ENCODE data around the gene CDK14.

DNA sequence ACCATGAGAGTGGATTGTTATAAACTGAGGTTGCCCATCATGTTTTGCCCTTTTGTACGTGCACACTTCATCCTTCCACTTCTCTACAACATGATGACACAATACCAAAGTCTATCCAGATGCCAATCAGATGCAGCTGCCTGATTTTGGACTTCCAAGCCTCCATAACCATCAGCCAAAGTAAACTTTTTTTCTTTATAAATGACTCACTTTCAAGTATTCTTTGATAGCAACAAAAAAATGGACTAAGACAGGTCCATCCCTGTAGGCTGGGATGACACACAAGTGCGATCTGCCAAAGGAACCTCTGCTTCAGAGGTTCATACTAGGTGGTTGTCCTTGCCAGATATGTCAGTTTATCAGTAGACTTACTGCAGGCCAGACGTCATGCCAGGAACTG is 347.9 kb downstream of the CDK14 start:
- no peak for TF ChIP-seq POLR2AphosphoS5 (IDR thresholded peaks at IDR 0.05; ENCODE audit: low read depth, low read length)
- TF ChIP-seq, protein P1, sequence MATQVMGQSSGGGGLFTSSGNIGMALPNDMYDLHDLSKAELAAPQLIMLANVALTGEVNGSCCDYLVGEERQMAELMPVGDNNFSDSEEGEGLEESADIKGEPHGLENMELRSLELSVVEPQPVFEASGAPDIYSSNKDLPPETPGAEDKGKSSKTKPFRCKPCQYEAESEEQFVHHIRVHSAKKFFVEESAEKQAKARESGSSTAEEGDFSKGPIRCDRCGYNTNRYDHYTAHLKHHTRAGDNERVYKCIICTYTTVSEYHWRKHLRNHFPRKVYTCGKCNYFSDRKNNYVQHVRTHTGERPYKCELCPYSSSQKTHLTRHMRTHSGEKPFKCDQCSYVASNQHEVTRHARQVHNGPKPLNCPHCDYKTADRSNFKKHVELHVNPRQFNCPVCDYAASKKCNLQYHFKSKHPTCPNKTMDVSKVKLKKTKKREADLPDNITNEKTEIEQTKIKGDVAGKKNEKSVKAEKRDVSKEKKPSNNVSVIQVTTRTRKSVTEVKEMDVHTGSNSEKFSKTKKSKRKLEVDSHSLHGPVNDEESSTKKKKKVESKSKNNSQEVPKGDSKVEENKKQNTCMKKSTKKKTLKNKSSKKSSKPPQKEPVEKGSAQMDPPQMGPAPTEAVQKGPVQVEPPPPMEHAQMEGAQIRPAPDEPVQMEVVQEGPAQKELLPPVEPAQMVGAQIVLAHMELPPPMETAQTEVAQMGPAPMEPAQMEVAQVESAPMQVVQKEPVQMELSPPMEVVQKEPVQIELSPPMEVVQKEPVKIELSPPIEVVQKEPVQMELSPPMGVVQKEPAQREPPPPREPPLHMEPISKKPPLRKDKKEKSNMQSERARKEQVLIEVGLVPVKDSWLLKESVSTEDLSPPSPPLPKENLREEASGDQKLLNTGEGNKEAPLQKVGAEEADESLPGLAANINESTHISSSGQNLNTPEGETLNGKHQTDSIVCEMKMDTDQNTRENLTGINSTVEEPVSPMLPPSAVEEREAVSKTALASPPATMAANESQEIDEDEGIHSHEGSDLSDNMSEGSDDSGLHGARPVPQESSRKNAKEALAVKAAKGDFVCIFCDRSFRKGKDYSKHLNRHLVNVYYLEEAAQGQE (IDR thresholded peaks at IDR 0.05; ENCODE audit: insufficient read depth in 1 of 2, low read depth in 2 of 2, low read length in 2 of 2) = no peak

Data from PFSK-1 (cell line).